Measurements from ENCODE around the gene RBBP8. TPM values are rescaled to one million over a fixed set of nuclear protein-coding genes. Genes with fewer than 3 reads are reported as not detected.

The RBBP8 gene
- total RNA-seq, 1 experiment from 2014 or later = 65.2 TPM

DNA sequence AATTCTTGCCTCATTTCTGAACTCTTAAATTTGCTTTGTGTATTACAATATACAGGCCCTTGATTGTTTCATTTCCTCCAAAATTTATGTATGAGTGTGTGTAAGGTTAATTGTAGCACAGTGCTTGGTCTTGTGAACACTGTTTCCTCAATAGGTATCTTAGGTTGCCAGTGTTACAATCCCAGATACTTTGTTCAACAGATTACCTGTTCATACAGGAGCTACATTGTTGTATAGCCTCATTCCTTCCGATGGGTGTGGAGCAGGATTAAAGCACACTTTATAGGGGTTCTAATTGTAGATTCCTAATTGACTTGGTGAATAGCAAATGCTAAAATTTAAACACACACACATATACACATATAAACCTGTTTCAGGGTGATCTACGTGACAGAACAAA, 10.7 kb downstream of the RBBP8 start:
- Histone ChIP-seq H3K18ac (ENCODE audit: insufficient read length, low read depth, low read length) (no peak overlapping the region), H3K4me1 (ENCODE audit: insufficient read depth, low read length) (no peaks in the 10 kb centered on the region), H2BK15ac (ENCODE audit: low read depth, low read length) (no peak overlapping the region), H2BK12ac (ENCODE audit: insufficient read length, low read depth, low read length) (no peak overlapping the region), H3K79me1 (ENCODE audit: insufficient read depth, low read depth, low read length, poor library complexity, severe bottlenecking) (no peaks in the 10 kb centered on the region), H2BK20ac (ENCODE audit: low read depth, low read length, poor library complexity, severe bottlenecking) (no peak overlapping the region), H3K9me3 (ENCODE audit: control insufficient read depth, low read depth, low read length) (no peaks in the 10 kb centered on the region), H3K79me2 (ENCODE audit: insufficient read depth, low read length) (no peaks in the 10 kb centered on the region), H4K91ac (ENCODE audit: insufficient read length, low read depth, low read length) (no peak overlapping the region), H4K8ac (replicated peaks; ENCODE audit: insufficient read length, low read depth, low read length) (no peak overlapping the region), H3K23ac (ENCODE audit: insufficient read length, low read depth, low read length) (no peak overlapping the region), H3K9ac (ENCODE audit: extremely low read depth, insufficient read length, low read length) (no peak overlapping the region), H3K27ac (ENCODE audit: insufficient read length, low read depth, low read length) (no peak overlapping the region), H3K14ac (ENCODE audit: insufficient read depth, low read length) (no peak overlapping the region), H2AK5ac (ENCODE audit: insufficient read length, low read length) (no peak overlapping the region), H2AFZ (ENCODE audit: low read length) (no peak overlapping the region), H3K4ac (ENCODE audit: low read depth, low read length) (no peak overlapping the region), H3T11ph (ENCODE audit: low read length) (no peak overlapping the region), H3K23me2 (ENCODE audit: insufficient read length, low read depth, low read length, poor library complexity, severe bottlenecking) (no peaks in the 10 kb centered on the region), H3K27me3 (ENCODE audit: insufficient read depth, low read length) (no peaks in the 10 kb centered on the region), H4K5ac (ENCODE audit: insufficient read length, low read depth, low read length) (no peak overlapping the region), H4K20me1 (ENCODE audit: control insufficient read depth, insufficient read depth, insufficient read length) (no peaks in the 10 kb centered on the region), H3K4me2 (ENCODE audit: insufficient read depth, insufficient read length, low read length) (no peak overlapping the region), H3K56ac (ENCODE audit: insufficient read length, low read depth, low read length) (no peak overlapping the region), H2BK120ac (ENCODE audit: low read depth, low read length, poor library complexity, severe bottlenecking) (no peak overlapping the region), H2BK5ac (ENCODE audit: insufficient read length, low read length) (no peak overlapping the region)
- no peaks in the 10 kb centered on the region for H3K9me3 Mint-ChIP-seq
- H3K36me3 Mint-ChIP-seq (ENCODE audit: insufficient read depth in 1 of 3, low read depth in 3 of 3) = peaks cover 0 to 33% (median 11%) of the 10 kb centered on the region in 3 experiments; a peak in 6 of 7 replicates
- no peak overlapping the region for H3K4me3 Mint-ChIP-seq
- H3K27me3 Mint-ChIP-seq (ENCODE audit: low read depth) = no peaks in the 10 kb centered on the region
- H3K27ac Mint-ChIP-seq = peak overlapping the region in 1 of 3 experiments; percentile 56; a peak in 2 of 7 replicates
- no peaks in the 10 kb centered on the region; a peak in 2 of 4 replicates for H3K4me1 Mint-ChIP-seq
- TF ChIP-seq, protein P1, sequence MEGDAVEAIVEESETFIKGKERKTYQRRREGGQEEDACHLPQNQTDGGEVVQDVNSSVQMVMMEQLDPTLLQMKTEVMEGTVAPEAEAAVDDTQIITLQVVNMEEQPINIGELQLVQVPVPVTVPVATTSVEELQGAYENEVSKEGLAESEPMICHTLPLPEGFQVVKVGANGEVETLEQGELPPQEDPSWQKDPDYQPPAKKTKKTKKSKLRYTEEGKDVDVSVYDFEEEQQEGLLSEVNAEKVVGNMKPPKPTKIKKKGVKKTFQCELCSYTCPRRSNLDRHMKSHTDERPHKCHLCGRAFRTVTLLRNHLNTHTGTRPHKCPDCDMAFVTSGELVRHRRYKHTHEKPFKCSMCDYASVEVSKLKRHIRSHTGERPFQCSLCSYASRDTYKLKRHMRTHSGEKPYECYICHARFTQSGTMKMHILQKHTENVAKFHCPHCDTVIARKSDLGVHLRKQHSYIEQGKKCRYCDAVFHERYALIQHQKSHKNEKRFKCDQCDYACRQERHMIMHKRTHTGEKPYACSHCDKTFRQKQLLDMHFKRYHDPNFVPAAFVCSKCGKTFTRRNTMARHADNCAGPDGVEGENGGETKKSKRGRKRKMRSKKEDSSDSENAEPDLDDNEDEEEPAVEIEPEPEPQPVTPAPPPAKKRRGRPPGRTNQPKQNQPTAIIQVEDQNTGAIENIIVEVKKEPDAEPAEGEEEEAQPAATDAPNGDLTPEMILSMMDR (conservative IDR thresholded peaks at IDR 0.05) = no peak
- DNase-seq = no peak
- no CpG with 5 or more reads among the region's 2 CpGs for WGBS (ENCODE audit: extremely low coverage, insufficient read length, low lambda C conversion rate)

Measured in H9 (cell line).